ENCODE data around the gene TCP1. TPM values are rescaled to one million over a fixed set of nuclear protein-coding genes. Genes with fewer than 3 reads are reported as not detected.

TCP1 gene
- total RNA-seq, 1 experiment from 2014 or later = 83.4 TPM

Other genes with a start within 250 kb of the TCP1 start
- 30.8 and 32.6 TPM in 2 replicates for gene SOD2, start 96.4 kb downstream of the TCP1 start, total RNA-seq (2014; rRNA removed; shearing (Covaris generic); ENCODE audit: low replicate concordance)
- 55.5 and 61.5 TPM in 2 replicates for gene WTAP, start 62.1 kb downstream of the TCP1 start, total RNA-seq (2014; rRNA removed; shearing (Covaris generic); ENCODE audit: low replicate concordance)
- gene ACAT2, start 27.6 kb downstream of the TCP1 start, total RNA-seq (2014; rRNA removed; shearing (Covaris generic); ENCODE audit: low replicate concordance) = 18.8 and 21.0 TPM in 2 replicates
- 142 and 166 TPM in 2 replicates for gene MRPL18, start 865 bp upstream of the TCP1 start, total RNA-seq (2014; rRNA removed; shearing (Covaris generic); ENCODE audit: low replicate concordance)
- not detected in 2 replicates for gene PNLDC1, start 10.7 kb upstream of the TCP1 start, total RNA-seq (2014; rRNA removed; shearing (Covaris generic); ENCODE audit: low replicate concordance)
- not detected in 2 replicates for gene MAS1, start 101.4 kb upstream of the TCP1 start, total RNA-seq (2014; rRNA removed; shearing (Covaris generic); ENCODE audit: low replicate concordance)
- 42.8 and 58.9 TPM in 2 replicates for gene IGF2R, start 179.5 kb upstream of the TCP1 start, total RNA-seq (2014; rRNA removed; shearing (Covaris generic); ENCODE audit: low replicate concordance)